HCT116 (cell line): Measurements from ENCODE around the gene GDAP2. TPM values are rescaled to one million over a fixed set of nuclear protein-coding genes. Genes with fewer than 3 reads are reported as not detected.

Source experiments
- ATAC-seq: fragments of 200-7000 bp; cut with Tn5 transposase; 2 replicates; pipeline ENCODE4 v1.9.1; 2020; ENCODE audit warnings: mild to moderate bottlenecking, moderate library complexity
- BruUV-seq: library from RNA; stranded (reverse); fragments of 400-500 nt; replicated peaks from 2 replicates; lab custom pipeline; 2021; lab: Mats Ljungman, UMichigan
- CTCF ChIA-PET: fragments of 300-600 bp; sonication (Branson Sonifier 250); formaldehyde crosslinking; loops from one replicate; lab custom pipeline; 2021; ENCODE audit warnings: antibody characterized with exemption; lab: Charles Lee
- POLR2A ChIA-PET: fragments of 300-600, 350-600 bp; sonication (Branson Sonifier 250); formaldehyde crosslinking; loops from one replicate; lab custom pipeline; 2021; ENCODE audit warnings: antibody characterized with exemption; lab: Charles Lee
- RAD21 ChIA-PET, 2 experiments: fragments of 300-600 bp; sonication (Branson Sonifier 250); formaldehyde crosslinking; loops; one replicate each; lab custom pipeline; 2023; ENCODE audit warnings: low total read pairs in 2 of 2; ENCODE audit not compliant: uncharacterized antibody in 2 of 2, unreplicated experiment in 2 of 2, low non-redundant PET in 1 of 2; lab: Charles Lee
- DNase-seq: peaks from one replicate; pipeline ENCODE4 v3.0.0-alpha.2; 2010; ENCODE audit warnings: low read depth, low spot score
- H2AFZ ChIP-seq: fragments of 200-600 bp; shearing (Covaris generic), sonication (generic); 2 replicates; pipeline ENCODE4 v1.6.1; 2017; ENCODE audit warnings: low read depth, mixed run types, mixed read lengths, antibody characterized with exemption, low read length; ENCODE audit not compliant: poor library complexity, severe bottlenecking
- H3K27ac ChIP-seq: 2 replicates; pipeline ENCODE4 v1.5.1; 2012; ENCODE audit warnings: low read depth, low read length
- H3K27me3 ChIP-seq: fragments of 200-600 bp; sonication (generic); 2 replicates; pipeline ENCODE4 v1.6.1; 2016; ENCODE audit warnings: mixed run types, low read length, mixed read lengths; ENCODE audit not compliant: insufficient read depth
- H3K36me3 ChIP-seq, 2 experiments: fragments of 200-500 bp in 1 of 2; fragments of 200-600 bp in 1 of 2; sonication (Bioruptor generic) in 1 of 2; sonication (generic) in 1 of 2; 2 replicates each; pipeline versions ENCODE4 v1.5.1 to v1.6.1; 2014 to 2016; ENCODE audit warnings: low read length in 2 of 2, inconsistent platforms in 1 of 2, mixed read lengths in 1 of 2, mixed run types in 1 of 2; ENCODE audit not compliant: insufficient read depth in 2 of 2, control insufficient read depth in 1 of 2
- H3K4me1 ChIP-seq, 2 experiments: fragments of 200-600 bp in 1 of 2; sonication (generic) in 1 of 2; 2 replicates each; pipeline versions ENCODE4 v1.5.1 to v1.6.1; 2012 to 2017; ENCODE audit warnings: low read length in 2 of 2, inconsistent platforms in 1 of 2, mild to moderate bottlenecking in 1 of 2, mixed read lengths in 1 of 2, mixed run types in 1 of 2, moderate library complexity in 1 of 2; ENCODE audit not compliant: insufficient read depth in 2 of 2, control insufficient read depth in 1 of 2
- H3K4me2 ChIP-seq: fragments of 200-600 bp; sonication (generic); 2 replicates; pipeline ENCODE4 v1.6.1; 2017; ENCODE audit warnings: mixed run types, low read length, mixed read lengths
- H3K4me3 ChIP-seq, 2 experiments: fragments of 200-600 bp in 1 of 2; sonication (generic) in 1 of 2; replicated peaks in 1 of 2; 2 replicates each; pipeline ENCODE4 v1.5.1; 2011 to 2016; ENCODE audit warnings: low read length in 2 of 2, control low read depth in 1 of 2, low read depth in 1 of 2, mild to moderate bottlenecking in 1 of 2, mixed read lengths in 1 of 2, mixed run types in 1 of 2
- H3K79me2 ChIP-seq: fragments of 200-600 bp; sonication (generic); 2 replicates; pipeline ENCODE4 v1.6.1; 2017; ENCODE audit warnings: mild to moderate bottlenecking, mixed run types, low read length, moderate library complexity, mixed read lengths; ENCODE audit not compliant: insufficient read depth
- H3K9ac ChIP-seq: fragments of 200-600 bp; sonication (generic); 2 replicates; pipeline ENCODE4 v1.6.1; 2016; ENCODE audit warnings: low read length, mixed read lengths
- H3K9me2 ChIP-seq: fragments of 200-600 bp; sonication (generic), shearing (Covaris generic); 2 replicates; pipeline ENCODE4 v1.6.1; 2017; ENCODE audit warnings: mixed run types, mild to moderate bottlenecking, moderate library complexity; ENCODE audit not compliant: insufficient read depth
- H3K9me3 ChIP-seq, 2 experiments: fragments of 200-500 bp in 1 of 2; fragments of 200-600 bp in 1 of 2; sonication (Bioruptor generic) in 1 of 2; sonication (generic) in 1 of 2; 2 replicates each; pipeline ENCODE4 v1.6.1; 2014 to 2017; ENCODE audit warnings: low read length in 2 of 2, mixed read lengths in 2 of 2, inconsistent platforms in 1 of 2, low read depth in 1 of 2, mild to moderate bottlenecking in 1 of 2, mixed run types in 1 of 2, moderate library complexity in 1 of 2; ENCODE audit not compliant: control insufficient read depth in 1 of 2, insufficient read depth in 1 of 2
- H4K20me1 ChIP-seq: fragments of 200-600 bp; sonication (generic), shearing (Covaris generic); 2 replicates; pipeline ENCODE4 v1.6.1; 2017; ENCODE audit warnings: mixed run types, mild to moderate bottlenecking, moderate library complexity; ENCODE audit not compliant: insufficient read depth
- CEBPB ChIP-seq: IDR thresholded peaks from 2 replicates; pipeline ENCODE4 v1.6.1; 2012; ENCODE audit warnings: low read depth
- CTCF ChIP-seq, 3 experiments: fragments of 200-600 bp in 1 of 3; sonication (generic) in 1 of 3; IDR thresholded peaks in 2 of 3; conservative IDR thresholded peaks in 1 of 3; 2 replicates each; pipeline ENCODE4 v1.5.1; 2012 to 2017; ENCODE audit warnings: low read depth in 2 of 3, low read length in 2 of 3, antibody characterized with exemption in 1 of 3, borderline replicate concordance in 1 of 3, control low read depth in 1 of 3, mild to moderate bottlenecking in 1 of 3, mixed read lengths in 1 of 3, mixed run types in 1 of 3, moderate library complexity in 1 of 3; ENCODE audit not compliant: insufficient read depth in 1 of 3
- EGR1 ChIP-seq: IDR thresholded peaks from 2 replicates; pipeline ENCODE4 v1.6.1; 2012; ENCODE audit warnings: low read depth
- ELF1 ChIP-seq: IDR thresholded peaks from 2 replicates; pipeline ENCODE4 v1.6.1; 2012; ENCODE audit warnings: low read depth, borderline replicate concordance
- EZH2 ChIP-seq: fragments of 200-600 bp; sonication (generic); IDR thresholded peaks from 2 replicates; pipeline ENCODE4 v1.6.1; 2017; ENCODE audit warnings: antibody characterized with exemption, mixed run types
- FOSL1 ChIP-seq: IDR thresholded peaks from 2 replicates; pipeline ENCODE4 v1.6.1; 2012; ENCODE audit warnings: low read depth
- JUND ChIP-seq: IDR thresholded peaks from 2 replicates; pipeline ENCODE4 v1.6.1; 2012
- MAX ChIP-seq: IDR thresholded peaks from 2 replicates; pipeline ENCODE4 v1.6.1; 2012
- POLR2A ChIP-seq: IDR thresholded peaks from 2 replicates; pipeline ENCODE4 v1.7.0; 2011; ENCODE audit warnings: borderline replicate concordance; ENCODE audit not compliant: insufficient read depth, insufficient read length; ENCODE audit errors: extremely low read depth
- RAD21 ChIP-seq: IDR thresholded peaks from 2 replicates; pipeline ENCODE4 v1.6.1; 2012; ENCODE audit warnings: low read depth, mild to moderate bottlenecking
- REST ChIP-seq: IDR thresholded peaks from 2 replicates; pipeline ENCODE4 v1.6.1; 2012; ENCODE audit warnings: low read depth
- SIN3A ChIP-seq: IDR thresholded peaks from 2 replicates; pipeline ENCODE4 v1.6.1; 2012; ENCODE audit warnings: low read depth
- SP1 ChIP-seq: IDR thresholded peaks from 2 replicates; pipeline ENCODE4 v1.6.1; 2012; ENCODE audit warnings: low read depth
- SRF ChIP-seq: IDR thresholded peaks from 2 replicates; pipeline ENCODE4 v1.6.1; 2012; ENCODE audit warnings: low read depth
- YY1 ChIP-seq: IDR thresholded peaks from 2 replicates; pipeline ENCODE4 v1.6.1; 2011; ENCODE audit warnings: low read length, low read depth, moderate library complexity, mild to moderate bottlenecking; ENCODE audit not compliant: insufficient replicate concordance; ENCODE audit errors: extremely low read depth
- ZBTB33 ChIP-seq: IDR thresholded peaks from 2 replicates; pipeline ENCODE4 v1.6.1; 2011; ENCODE audit warnings: mild to moderate bottlenecking, low read length, moderate library complexity; ENCODE audit not compliant: insufficient replicate concordance; ENCODE audit errors: extremely low read depth
- ZFX ChIP-seq: fragments of 450-650 bp; IDR thresholded peaks from 2 replicates; pipeline ENCODE4 v1.6.1; 2017
- intact Hi-C: fragments of 100-400 bp; cut with micrococcal nuclease; formaldehyde crosslinking; loops from 2 replicates; pipeline ENCODE4 v1.10.0; 2022
- total RNA-seq: library from RNA; stranded (reverse); gene quantifications from one replicate; pipeline ENCODE4 v1.2.1, GENCODE V29; 2021; ENCODE audit not compliant: unreplicated experiment

GDAP2 gene
- total RNA-seq, 1 experiment from 2014 or later: 21.4 TPM

- TF ChIP-seq CEBPB (no peak), FOSL1 (no peak), SRF (no peak), SIN3A (no peak), POLR2A (no peak), YY1 (no peak), EZH2 (no peak)
Measured at GRCh38 chr1:117821382-117821755, 108.1 kb downstream of the GDAP2 start (continued).

- TF ChIP-seq FOSL1: no peak
- no peak for TF ChIP-seq RAD21
- no peak for TF ChIP-seq ZBTB33
- no peak for TF ChIP-seq JUND
- no peak for TF ChIP-seq MAX
- TF ChIP-seq REST: no peak
- TF ChIP-seq YY1: no peak
- no peak for TF ChIP-seq SP1
- no peak for TF ChIP-seq EZH2
- no peak for TF ChIP-seq CTCF (IDR thresholded peaks at IDR 0.05 in 2 of 3, conservative IDR thresholded peaks at IDR 0.05 in 1 of 3; ENCODE audit: borderline replicate concordance in 1 of 3, insufficient read depth in 1 of 3, low read depth in 2 of 3, low read length in 2 of 3)
- TF ChIP-seq ELF1: no peak
- no peak for TF ChIP-seq SRF
- no peak for TF ChIP-seq SIN3A
- TF ChIP-seq EGR1: no peak
- TF ChIP-seq CEBPB: no peak
- TF ChIP-seq ZFX: no peak
- TF ChIP-seq, all 23 proteins: peak for 0
- POLR2A ChIA-PET: no interaction called here
- Histone ChIP-seq H3K9ac (no peak overlapping the region), H3K36me3 (no peaks in the 10 kb centered on the region), H4K20me1 (no peaks in the 10 kb centered on the region), H3K9me3 (no peaks in the 10 kb centered on the region), H3K79me2 (no peaks in the 10 kb centered on the region), H3K4me3 (no peak overlapping the region), H2AFZ (no peak overlapping the region), H3K9me2 (no peaks in the 10 kb centered on the region), H3K4me2 (no peak overlapping the region), H3K27ac (no peak overlapping the region), H3K4me1 (peaks cover 0 to 13% of the 10 kb centered on the region in 2 experiments; a peak in 2 of 4 replicates), H3K27me3 (no peaks in the 10 kb centered on the region)
- no peak for ATAC-seq
- no TSS peak for BruUV-seq
- RAD21 ChIA-PET: no interaction called here
- CTCF ChIA-PET: no interaction called here
- intact Hi-C loops: no loop called here
- DNase-seq: no peak
Measured at GRCh38 chr1:117820694-117821381, 108.6 kb downstream of the GDAP2 start.
